Esophagus muscularis mucosa (tissue), 4 donors: ENCODE measurements around the gene PSMB2. TPM values are rescaled to one million over a fixed set of nuclear protein-coding genes. Genes with fewer than 3 reads are reported as not detected.

Experiments
- DNase-seq: peaks from one replicate; pipeline ENCODE4 v3.0.0-alpha.2; 2017; ENCODE audit errors: extremely low spot score
- H3K27ac ChIP-seq, 4 donors: fragments of 200-600 bp; sonication (generic); replicated peaks in 1 of 4; 1 replicate in 3 of 4; 2 replicates in 1 of 4; pipeline ENCODE4 v1.5.1; 2016 to 2019; ENCODE audit warnings: mild to moderate bottlenecking in 1 of 4
- H3K27me3 ChIP-seq, 4 donors: fragments of 200-600 bp; sonication (generic); one replicate each; pipeline versions ENCODE4 v1.5.1 to v1.6.0; 2016 to 2019
- H3K36me3 ChIP-seq, 4 donors: fragments of 200-600 bp; sonication (generic); one replicate each; pipeline ENCODE4 v1.5.1; 2016 to 2019
- H3K4me1 ChIP-seq, 4 donors: fragments of 200-600 bp; sonication (generic); one replicate each; pipeline ENCODE4 v1.5.1; 2016 to 2019
- H3K4me3 ChIP-seq, 4 donors: fragments of 200-600 bp; sonication (generic); 1 replicate in 2 of 4; 2 replicates in 2 of 4; pipeline ENCODE4 v1.5.1; 2016 to 2019; ENCODE audit warnings: mild to moderate bottlenecking in 4 of 4, moderate library complexity in 1 of 4
- H3K9me3 ChIP-seq, 4 donors: fragments of 200-600 bp; sonication (generic); 1 replicate in 3 of 4; 2 replicates in 1 of 4; pipeline ENCODE4 v1.5.1; 2016 to 2019
- EP300 ChIP-seq: sonication (generic); formaldehyde crosslinking; IDR thresholded peaks from one replicate; pipeline ENCODE4 v1.6.1; 2017; ENCODE audit warnings: antibody characterized with exemption
- POLR2A ChIP-seq: fragments of 450-650 bp; IDR thresholded peaks from one replicate; pipeline ENCODE4 v1.6.1; 2017; ENCODE audit warnings: antibody characterized with exemption, moderate library complexity, mild to moderate bottlenecking, low read depth
- POLR2AphosphoS5 ChIP-seq, 2 donors: sonication (generic); formaldehyde crosslinking; IDR thresholded peaks; one replicate each; pipeline ENCODE4 v1.6.1; 2017; ENCODE audit warnings: antibody characterized with exemption in 2 of 2
- WGBS: methylation state at CpG from one replicate; pipeline ENCODE4 v1.1.5; 2018; 5-methylcytosine and 5-hydroxymethylcytosine counted together
- intact Hi-C: fragments of 100-400 bp; cut with DNase I; formaldehyde crosslinking; loops from one replicate; pipeline ENCODE4 v1.15.1; 2023
- total RNA-seq, 4 donors: library from RNA; depleted of rRNA; stranded (reverse); fragments of >200 nt; gene quantifications; one replicate each; pipeline versions ENCODE4 v1.1.0 to v1.2.1, GENCODE V29; 2016
- TF ChIP-seq, protein P1 (sequence below), 3 experiments: fragments of 200-600 bp in 2 of 3; fragments of 450-650 bp in 1 of 3; sonication (generic) in 2 of 3; IDR thresholded peaks; one replicate each; pipeline ENCODE4 v1.5.1; 2017 to 2019; ENCODE audit warnings: antibody characterized with exemption in 3 of 3, mild to moderate bottlenecking in 2 of 3, moderate library complexity in 1 of 3

PSMB2 gene
- total RNA-seq, 4 donors from 2014 or later = 30.3 to 40.5 (median 32.4) TPM

- Histone ChIP-seq H3K4me3 (no peak overlapping the region), H3K27me3 (peaks cover 0 to 43% (median 0%) of the 10 kb centered on the region in 4 donors), H3K27ac (no peak overlapping the region), H3K36me3 (no peaks in the 10 kb centered on the region), H3K9me3 (no peaks in the 10 kb centered on the region), H3K4me1 (no peaks in the 10 kb centered on the region)
- DNase-seq = no peak
- intact Hi-C loops = no loop called here
- TF ChIP-seq POLR2AphosphoS5 (IDR thresholded peaks at IDR 0.05) (no peak), EP300 (no peak), POLR2A (no peak)
- TF ChIP-seq, protein P1, sequence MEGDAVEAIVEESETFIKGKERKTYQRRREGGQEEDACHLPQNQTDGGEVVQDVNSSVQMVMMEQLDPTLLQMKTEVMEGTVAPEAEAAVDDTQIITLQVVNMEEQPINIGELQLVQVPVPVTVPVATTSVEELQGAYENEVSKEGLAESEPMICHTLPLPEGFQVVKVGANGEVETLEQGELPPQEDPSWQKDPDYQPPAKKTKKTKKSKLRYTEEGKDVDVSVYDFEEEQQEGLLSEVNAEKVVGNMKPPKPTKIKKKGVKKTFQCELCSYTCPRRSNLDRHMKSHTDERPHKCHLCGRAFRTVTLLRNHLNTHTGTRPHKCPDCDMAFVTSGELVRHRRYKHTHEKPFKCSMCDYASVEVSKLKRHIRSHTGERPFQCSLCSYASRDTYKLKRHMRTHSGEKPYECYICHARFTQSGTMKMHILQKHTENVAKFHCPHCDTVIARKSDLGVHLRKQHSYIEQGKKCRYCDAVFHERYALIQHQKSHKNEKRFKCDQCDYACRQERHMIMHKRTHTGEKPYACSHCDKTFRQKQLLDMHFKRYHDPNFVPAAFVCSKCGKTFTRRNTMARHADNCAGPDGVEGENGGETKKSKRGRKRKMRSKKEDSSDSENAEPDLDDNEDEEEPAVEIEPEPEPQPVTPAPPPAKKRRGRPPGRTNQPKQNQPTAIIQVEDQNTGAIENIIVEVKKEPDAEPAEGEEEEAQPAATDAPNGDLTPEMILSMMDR (IDR thresholded peaks at IDR 0.05) = no peak
- WGBS = 40% methylated on average over 1 of the region's 1 CpG
Measured at GRCh38 chr1:35666916-35667315, 25.6 kb upstream of the PSMB2 start.

- Histone ChIP-seq H3K27me3 (peaks cover 0 to 39% (median 0%) of the 10 kb centered on the region in 4 donors), H3K36me3 (no peaks in the 10 kb centered on the region), H3K9me3 (no peaks in the 10 kb centered on the region), H3K4me3 (no peak overlapping the region), H3K4me1 (no peaks in the 10 kb centered on the region), H3K27ac (no peak overlapping the region)
- DNase-seq = no peak
- no peak for TF ChIP-seq POLR2A
- TF ChIP-seq, protein P1 (IDR thresholded peaks at IDR 0.05) = no peak
- TF ChIP-seq POLR2AphosphoS5 (IDR thresholded peaks at IDR 0.05) = no peak
- TF ChIP-seq EP300 = no peak
- intact Hi-C loops = no loop called here
- 85% methylated on average over 2 of the region's 2 CpGs for WGBS
Measured at GRCh38 chr1:35666216-35666615, 24.9 kb upstream of the PSMB2 start.

DNA sequence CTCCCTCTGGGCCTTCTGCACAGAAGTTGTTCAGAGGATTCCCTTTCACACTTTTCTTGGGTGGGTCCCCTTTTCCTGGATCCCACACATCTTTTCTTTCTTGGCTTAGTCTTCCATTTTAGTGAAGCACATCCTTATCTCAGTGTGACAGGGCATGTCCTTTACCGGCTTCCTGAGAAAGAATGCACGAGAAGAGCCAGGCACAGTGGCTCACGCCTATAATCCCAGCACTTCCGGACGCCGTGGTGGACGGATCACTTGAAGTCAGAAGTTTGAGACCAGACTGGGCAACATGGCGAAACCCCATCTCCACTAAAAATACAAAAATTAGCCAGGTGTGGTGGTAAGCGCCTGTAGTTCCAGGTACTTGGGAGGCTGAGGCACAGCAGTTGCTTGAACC, 22.1 kb upstream of the PSMB2 start:
- H3K9me3 ChIP-seq = no peaks in the 10 kb centered on the region
- DNase-seq = no peak
- 80% methylated on average over 9 of the region's 9 CpGs for WGBS
- no peaks in the 10 kb centered on the region for H3K36me3 ChIP-seq
- no peak overlapping the region for H3K4me3 ChIP-seq
- H3K4me1 ChIP-seq = no peaks in the 10 kb centered on the region
- intact Hi-C loops = no loop called here
- no peak overlapping the region for H3K27ac ChIP-seq
- TF ChIP-seq, protein P1 (IDR thresholded peaks at IDR 0.05) = no peak
- TF ChIP-seq EP300 (no peak), POLR2AphosphoS5 (IDR thresholded peaks at IDR 0.05) (no peak), POLR2A (no peak)
- H3K27me3 ChIP-seq = peaks cover 0 to 30% (median 0%) of the 10 kb centered on the region in 4 donors

DNA sequence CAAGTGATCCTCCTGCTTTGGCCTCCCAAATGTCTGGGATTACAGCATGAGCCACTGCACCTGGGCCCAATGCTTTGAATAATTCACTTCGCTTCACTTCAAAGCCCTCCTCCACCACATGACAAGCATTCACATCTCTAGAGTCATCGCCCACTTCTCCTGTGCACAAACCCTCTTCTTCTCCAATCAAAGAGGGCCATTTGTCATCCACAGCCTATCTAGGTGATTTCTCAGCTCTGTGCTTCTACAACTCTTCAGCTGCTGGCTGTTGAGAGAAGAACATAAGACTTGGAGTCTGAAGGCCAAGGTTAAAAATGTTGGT, 20.1 kb upstream of the PSMB2 start:
- no peak for DNase-seq
- H3K27me3 ChIP-seq = peaks cover 0 to 18% (median 0%) of the 10 kb centered on the region in 4 donors

More for the DNA sequence above, 20.1 kb upstream of the PSMB2 start:
- no peak overlapping the region for H3K4me3 ChIP-seq
- H3K27ac ChIP-seq = no peak overlapping the region
- intact Hi-C loops = no loop called here
- no peaks in the 10 kb centered on the region for H3K9me3 ChIP-seq
- no peaks in the 10 kb centered on the region for H3K36me3 ChIP-seq
- WGBS = 93% methylated on average over 2 of the region's 2 CpGs
- H3K4me1 ChIP-seq = no peaks in the 10 kb centered on the region
- TF ChIP-seq EP300 (no peak), POLR2A (no peak), POLR2AphosphoS5 (IDR thresholded peaks at IDR 0.05) (no peak)
- TF ChIP-seq, protein P1 (IDR thresholded peaks at IDR 0.05) = no peak
